GM23338 (cell line): ENCODE data around the gene ZNF628. TPM values are rescaled to one million over a fixed set of nuclear protein-coding genes. Genes with fewer than 3 reads are reported as not detected.

Experiments
- ATAC-seq: fragments of 200-7000 bp; cut with Tn5 transposase; 3 replicates; pipeline ENCODE4 v1.9.1; 2020
- DNase-seq: peaks from one replicate; pipeline ENCODE4 v3.0.0-alpha.2; 2015; ENCODE audit warnings: low spot score
- H2AFZ ChIP-seq: fragments of 200-600 bp; sonication (generic); 2 replicates; pipeline ENCODE4 v1.8.0; 2016; ENCODE audit warnings: antibody characterized with exemption, mild to moderate bottlenecking, moderate library complexity
- H3F3A ChIP-seq: fragments of 200-600 bp; sonication (generic); replicated peaks from 2 replicates; pipeline ENCODE4 v1.8.0; 2017; ENCODE audit warnings: antibody characterized with exemption, mixed run types, low read depth
- H3K27ac ChIP-seq: fragments of 200-600 bp; sonication (generic); 2 replicates; pipeline ENCODE4 v1.6.1; 2016; ENCODE audit warnings: low read depth
- H3K27me3 ChIP-seq: fragments of 200-600 bp; sonication (generic); 2 replicates; pipeline ENCODE4 v1.8.0; 2016; ENCODE audit warnings: mild to moderate bottlenecking, mixed run types, moderate library complexity; ENCODE audit not compliant: insufficient read depth
- H3K36me3 ChIP-seq: fragments of 200-600 bp; sonication (generic); 2 replicates; pipeline ENCODE4 v1.8.0; 2016; ENCODE audit warnings: mild to moderate bottlenecking; ENCODE audit not compliant: insufficient read depth
- H3K4me1 ChIP-seq: fragments of 200-600 bp; sonication (generic); 2 replicates; pipeline ENCODE4 v1.8.0; 2016; ENCODE audit warnings: mild to moderate bottlenecking, moderate library complexity; ENCODE audit not compliant: insufficient read depth
- H3K4me2 ChIP-seq: fragments of 200-600 bp; sonication (generic); 2 replicates; pipeline ENCODE4 v1.7.1; 2017; ENCODE audit warnings: mixed run types
- H3K4me3 ChIP-seq: fragments of 200-600 bp; sonication (generic); 2 replicates; pipeline ENCODE4 v1.6.1; 2016; ENCODE audit warnings: mixed run types
- H3K79me2 ChIP-seq: fragments of 200-600 bp; sonication (generic); replicated peaks from 2 replicates; pipeline ENCODE4 v1.8.0; 2017; ENCODE audit warnings: mild to moderate bottlenecking; ENCODE audit not compliant: insufficient read depth
- H3K9me2 ChIP-seq: fragments of 200-600 bp; sonication (generic); 2 replicates; pipeline ENCODE4 v1.8.0; 2017; ENCODE audit not compliant: insufficient read depth
- H4K20me1 ChIP-seq: fragments of 200-600 bp; sonication (generic); replicated peaks from 2 replicates; pipeline ENCODE4 v1.8.0; 2017; ENCODE audit warnings: mild to moderate bottlenecking; ENCODE audit not compliant: insufficient read depth
- H3K27ac Mint-ChIP-seq: 2 replicates; pipeline ENCODE4 v1.8.0; 2020; ENCODE audit warnings: inconsistent platforms, mild to moderate bottlenecking, moderate library complexity, mixed read lengths
- H3K27me3 Mint-ChIP-seq: 3 replicates; pipeline ENCODE4 v1.8.0; 2022; ENCODE audit warnings: low read depth, mild to moderate bottlenecking, moderate library complexity, mixed read lengths, inconsistent platforms; ENCODE audit not compliant: insufficient read depth, poor library complexity
- H3K36me3 Mint-ChIP-seq: 3 replicates; pipeline ENCODE4 v1.8.0; 2021; ENCODE audit warnings: low read depth, mild to moderate bottlenecking, inconsistent platforms, moderate library complexity, mixed read lengths
- H3K4me1 Mint-ChIP-seq: 3 replicates; pipeline ENCODE4 v1.8.0; 2020; ENCODE audit warnings: mild to moderate bottlenecking, inconsistent platforms, mixed read lengths
- H3K4me3 Mint-ChIP-seq: 3 replicates; pipeline ENCODE4 v1.8.0; 2021; ENCODE audit warnings: moderate library complexity, mild to moderate bottlenecking, inconsistent platforms, mixed read lengths
- H3K9me3 Mint-ChIP-seq: 3 replicates; pipeline ENCODE4 v1.8.0; 2020; ENCODE audit warnings: moderate library complexity, mild to moderate bottlenecking, inconsistent platforms, mixed read lengths
- EZH2 ChIP-seq: fragments of 200-600 bp; sonication (generic); IDR thresholded peaks from one replicate; pipeline ENCODE4 v1.8.0; 2017; ENCODE audit warnings: antibody characterized with exemption, mild to moderate bottlenecking, low read depth; ENCODE audit not compliant: unreplicated experiment
- EZH2phosphoT487 ChIP-seq: fragments of 200-600 bp; sonication (generic); IDR thresholded peaks from one replicate; pipeline ENCODE4 v1.8.1; 2018; ENCODE audit warnings: antibody characterized with exemption; ENCODE audit not compliant: unreplicated experiment
- JUNB ChIP-seq: IDR thresholded peaks from one replicate; pipeline ENCODE4 v1.6.1; 2016; ENCODE audit warnings: antibody characterized with exemption; ENCODE audit not compliant: unreplicated experiment
- NANOG ChIP-seq: IDR thresholded peaks from 2 replicates; pipeline ENCODE4 v1.6.1; 2016; ENCODE audit warnings: antibody characterized with exemption, borderline replicate concordance
- REST ChIP-seq: IDR thresholded peaks from one replicate; pipeline ENCODE4 v1.6.1; 2018; ENCODE audit warnings: antibody characterized with exemption; ENCODE audit not compliant: unreplicated experiment
- ZNF462 ChIP-seq: fragments of 250-450 bp; sonication (Bioruptor Pico); IDR thresholded peaks from 2 replicates; pipeline ENCODE4 v1.5.0; 2020; ENCODE audit warnings: mild to moderate bottlenecking, moderate library complexity
- polyA plus RNA-seq: library from polyadenylated mRNA; unstranded; fragments of >200 nt; fragmentation: Nextera tagmentation; extraction: Ambion mirVana; gene quantifications from 2 replicates; pipeline ENCODE4 v1.2.1, GENCODE V29; 2016
- total RNA-seq: library from RNA; depleted of rRNA; stranded (reverse); fragments of >200 nt; shearing (Covaris generic); gene quantifications from 2 replicates; pipeline ENCODE4 v1.2.3, GENCODE V29; 2014

ZNF628 gene
- total and polyA plus RNA-seq, 2 experiments from 2014 or later, result 4.9 to 10.7 TPM

- TF ChIP-seq ZNF462 (CRISPR knock-in tag), result no peak
- TF ChIP-seq EZH2phosphoT487, result no peak
- no peak for TF ChIP-seq EZH2
- no peak for TF ChIP-seq JUNB
These were observed 5.2 kb upstream of the ZNF628 start (continued) for GRCh38 chr19:55471266-55471665.

- Mint-ChIP-seq H3K27me3 (peaks cover 15% of the 10 kb centered on the region), H3K4me1 (peaks cover 16% of the 10 kb centered on the region), H3K36me3 (no peaks in the 10 kb centered on the region), H3K9me3 (no peaks in the 10 kb centered on the region), H3K27ac (no peak overlapping the region), H3K4me3 (no peak overlapping the region)
- Histone ChIP-seq H3K36me3 (no peaks in the 10 kb centered on the region), H3K4me3 (no peak overlapping the region), H3K79me2 (peaks cover 4% of the 10 kb centered on the region), H3K27ac (no peak overlapping the region), H3K4me2 (no peak overlapping the region), H3F3A (peaks cover 19% of the 10 kb centered on the region), H4K20me1 (no peaks in the 10 kb centered on the region), H2AFZ (no peak overlapping the region), H3K4me1 (peaks cover 13% of the 10 kb centered on the region; the same call in 1 of the 2 replicates), H3K27me3 (no peaks in the 10 kb centered on the region), H3K9me2 (no peaks in the 10 kb centered on the region)
- DNase-seq, result no peak
- no peak for ATAC-seq
- TF ChIP-seq EZH2 (no peak), ZNF462 (CRISPR knock-in tag) (no peak), REST (no peak), NANOG (no peak)
These were observed 4.0 kb upstream of the ZNF628 start for GRCh38 chr19:55472463-55472862.
